ENCODE measurements around the gene STK32B. TPM values are rescaled to one million over a fixed set of nuclear protein-coding genes. Genes with fewer than 3 reads are reported as not detected.

The STK32B gene
- total RNA-seq, 1 experiment from 2014 or later: 11.6 TPM

DNA sequence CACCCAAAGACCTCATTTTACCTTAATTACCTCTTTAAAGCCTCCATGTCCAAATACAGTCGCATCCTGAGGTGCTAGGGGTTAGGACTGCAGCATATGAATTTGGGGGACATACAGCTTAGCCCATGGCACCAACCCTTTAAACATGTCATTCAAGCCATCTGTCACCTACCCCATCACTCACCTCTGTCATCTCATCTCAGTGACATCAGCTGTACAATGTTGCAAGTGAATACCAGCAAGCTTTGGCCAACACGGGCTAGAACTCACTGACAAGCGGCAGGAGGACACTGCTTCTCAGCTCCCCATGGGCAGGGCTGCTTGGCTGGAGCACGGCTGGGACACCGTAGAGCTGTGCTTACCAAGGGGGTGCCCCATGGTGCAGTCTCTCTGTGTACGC is 107.5 kb downstream of the STK32B start:
- intact Hi-C loops (cut with micrococcal nuclease; ENCODE audit: unreplicated experiment): no loop called here
- ChIA-PET CTCF (no interaction called here), POLR2A (no interaction called here)
- no peak for ATAC-seq
- no TSS peak for BruUV-seq (replicated peaks)
- no peaks in the 10 kb centered on the region for H3K9me3 ChIP-seq (ENCODE audit: control insufficient read depth, insufficient read depth, low read depth, low read length)
- no peaks in the 10 kb centered on the region for H3K36me3 ChIP-seq (ENCODE audit: control insufficient read depth, insufficient read depth, low read length)
- DNase-seq (ENCODE audit: low read depth, low spot score): no peak
- in situ Hi-C loops (cut with HindIII; ENCODE audit: low pct_unique_long_range_greater_than_20kb, low sequenced_read_pairs): no loop called here
- no peak overlapping the region for H3K27ac ChIP-seq (ENCODE audit: low read length)
- H3K4me1 ChIP-seq (ENCODE audit: control insufficient read depth, insufficient read depth, low read length): no peaks in the 10 kb centered on the region; the same call in none of the 2 replicates
- H3K27me3 ChIP-seq (ENCODE audit: control insufficient read depth, insufficient read depth, low read length): no peaks in the 10 kb centered on the region
- TF ChIP-seq, protein P1, sequence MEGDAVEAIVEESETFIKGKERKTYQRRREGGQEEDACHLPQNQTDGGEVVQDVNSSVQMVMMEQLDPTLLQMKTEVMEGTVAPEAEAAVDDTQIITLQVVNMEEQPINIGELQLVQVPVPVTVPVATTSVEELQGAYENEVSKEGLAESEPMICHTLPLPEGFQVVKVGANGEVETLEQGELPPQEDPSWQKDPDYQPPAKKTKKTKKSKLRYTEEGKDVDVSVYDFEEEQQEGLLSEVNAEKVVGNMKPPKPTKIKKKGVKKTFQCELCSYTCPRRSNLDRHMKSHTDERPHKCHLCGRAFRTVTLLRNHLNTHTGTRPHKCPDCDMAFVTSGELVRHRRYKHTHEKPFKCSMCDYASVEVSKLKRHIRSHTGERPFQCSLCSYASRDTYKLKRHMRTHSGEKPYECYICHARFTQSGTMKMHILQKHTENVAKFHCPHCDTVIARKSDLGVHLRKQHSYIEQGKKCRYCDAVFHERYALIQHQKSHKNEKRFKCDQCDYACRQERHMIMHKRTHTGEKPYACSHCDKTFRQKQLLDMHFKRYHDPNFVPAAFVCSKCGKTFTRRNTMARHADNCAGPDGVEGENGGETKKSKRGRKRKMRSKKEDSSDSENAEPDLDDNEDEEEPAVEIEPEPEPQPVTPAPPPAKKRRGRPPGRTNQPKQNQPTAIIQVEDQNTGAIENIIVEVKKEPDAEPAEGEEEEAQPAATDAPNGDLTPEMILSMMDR (IDR thresholded peaks at IDR 0.05): no peak
- TF ChIP-seq, protein P2, sequence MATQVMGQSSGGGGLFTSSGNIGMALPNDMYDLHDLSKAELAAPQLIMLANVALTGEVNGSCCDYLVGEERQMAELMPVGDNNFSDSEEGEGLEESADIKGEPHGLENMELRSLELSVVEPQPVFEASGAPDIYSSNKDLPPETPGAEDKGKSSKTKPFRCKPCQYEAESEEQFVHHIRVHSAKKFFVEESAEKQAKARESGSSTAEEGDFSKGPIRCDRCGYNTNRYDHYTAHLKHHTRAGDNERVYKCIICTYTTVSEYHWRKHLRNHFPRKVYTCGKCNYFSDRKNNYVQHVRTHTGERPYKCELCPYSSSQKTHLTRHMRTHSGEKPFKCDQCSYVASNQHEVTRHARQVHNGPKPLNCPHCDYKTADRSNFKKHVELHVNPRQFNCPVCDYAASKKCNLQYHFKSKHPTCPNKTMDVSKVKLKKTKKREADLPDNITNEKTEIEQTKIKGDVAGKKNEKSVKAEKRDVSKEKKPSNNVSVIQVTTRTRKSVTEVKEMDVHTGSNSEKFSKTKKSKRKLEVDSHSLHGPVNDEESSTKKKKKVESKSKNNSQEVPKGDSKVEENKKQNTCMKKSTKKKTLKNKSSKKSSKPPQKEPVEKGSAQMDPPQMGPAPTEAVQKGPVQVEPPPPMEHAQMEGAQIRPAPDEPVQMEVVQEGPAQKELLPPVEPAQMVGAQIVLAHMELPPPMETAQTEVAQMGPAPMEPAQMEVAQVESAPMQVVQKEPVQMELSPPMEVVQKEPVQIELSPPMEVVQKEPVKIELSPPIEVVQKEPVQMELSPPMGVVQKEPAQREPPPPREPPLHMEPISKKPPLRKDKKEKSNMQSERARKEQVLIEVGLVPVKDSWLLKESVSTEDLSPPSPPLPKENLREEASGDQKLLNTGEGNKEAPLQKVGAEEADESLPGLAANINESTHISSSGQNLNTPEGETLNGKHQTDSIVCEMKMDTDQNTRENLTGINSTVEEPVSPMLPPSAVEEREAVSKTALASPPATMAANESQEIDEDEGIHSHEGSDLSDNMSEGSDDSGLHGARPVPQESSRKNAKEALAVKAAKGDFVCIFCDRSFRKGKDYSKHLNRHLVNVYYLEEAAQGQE (IDR thresholded peaks at IDR 0.05; ENCODE audit: insufficient read depth in 1 of 2, low read depth in 2 of 2, low read length in 1 of 2): no peak
- TF ChIP-seq SIN3A (IDR thresholded peaks at IDR 0.05; ENCODE audit: borderline replicate concordance, insufficient read depth, low read depth, low read length): no peak
- TF ChIP-seq POLR2AphosphoS5 (IDR thresholded peaks at IDR 0.05; ENCODE audit: low read depth, low read length): no peak
- TF ChIP-seq TCF7L2 (IDR thresholded peaks at IDR 0.05; ENCODE audit: low read depth, low read length): no peak
- H3K4me3 ChIP-seq (ENCODE audit: low read depth in 2 of 2, low read length in 2 of 2): no peak overlapping the region

- ATAC-seq (no peak), DNase-seq (ENCODE audit: low read depth, low spot score) (no peak)
- no peaks in the 10 kb centered on the region for H3K27me3 ChIP-seq (ENCODE audit: control insufficient read depth, insufficient read depth, low read length)
- intact Hi-C loops (cut with micrococcal nuclease; ENCODE audit: unreplicated experiment) (no loop called here), in situ Hi-C loops (cut with HindIII; ENCODE audit: low pct_unique_long_range_greater_than_20kb, low sequenced_read_pairs) (no loop called here)
- no peak overlapping the region for H3K4me3 ChIP-seq (ENCODE audit: low read depth in 2 of 2, low read length in 2 of 2)
- no TSS peak for BruUV-seq (replicated peaks)
- TF ChIP-seq, protein P2 (IDR thresholded peaks at IDR 0.05; ENCODE audit: insufficient read depth in 1 of 2, low read depth in 2 of 2, low read length in 1 of 2): no peak
- TF ChIP-seq TCF7L2 (IDR thresholded peaks at IDR 0.05; ENCODE audit: low read depth, low read length) (no peak), POLR2AphosphoS5 (IDR thresholded peaks at IDR 0.05; ENCODE audit: low read depth, low read length) (no peak), SIN3A (IDR thresholded peaks at IDR 0.05; ENCODE audit: borderline replicate concordance, insufficient read depth, low read depth, low read length) (no peak)
- TF ChIP-seq, protein P1 (IDR thresholded peaks at IDR 0.05): no peak
- POLR2A ChIA-PET: no interaction called here
- no peaks in the 10 kb centered on the region for H3K9me3 ChIP-seq (ENCODE audit: control insufficient read depth, insufficient read depth, low read depth, low read length)
- H3K36me3 ChIP-seq (ENCODE audit: control insufficient read depth, insufficient read depth, low read length): no peaks in the 10 kb centered on the region
- H3K4me1 ChIP-seq (ENCODE audit: control insufficient read depth, insufficient read depth, low read length): no peaks in the 10 kb centered on the region; the same call in none of the 2 replicates
- no peak overlapping the region for H3K27ac ChIP-seq (ENCODE audit: low read length)
- CTCF ChIA-PET: no interaction called here
Measured at GRCh38 chr4:5160668-5161067, 109.4 kb downstream of the STK32B start.

Measured in Panc1 (cell line).